IMR-90 (cell line): ENCODE measurements around the gene AMPD2. TPM values are rescaled to one million over a fixed set of nuclear protein-coding genes. Genes with fewer than 3 reads are reported as not detected.

Experiments
- ATAC-seq: fragments of 200-7000 bp; cut with Tn5 transposase; 2 replicates; pipeline ENCODE4 v1.9.1; 2020; ENCODE audit warnings: low read depth, mild to moderate bottlenecking, moderate library complexity
- BruUV-seq: library from RNA; stranded (reverse); fragments of 400-500 nt; replicated peaks from 2 replicates; lab custom pipeline; 2021; lab: Mats Ljungman, UMichigan
- CTCF ChIA-PET: fragments of 300-600 bp; formaldehyde crosslinking; extraction: SDS; loops from one replicate; lab custom pipeline; 2021; ENCODE audit warnings: antibody characterized with exemption; lab: Yijun Ruan, JAX
- POLR2A ChIA-PET: fragments of 300-600 bp; sonication (Branson Sonifier 250); formaldehyde crosslinking; loops from one replicate; lab custom pipeline; 2022; ENCODE audit warnings: antibody characterized with exemption; ENCODE audit not compliant: unreplicated experiment; lab: Charles Lee
- DNase-seq: peaks from one replicate; pipeline ENCODE4 v3.0.0; 2013
- H2AFZ ChIP-seq: replicated peaks from 2 replicates; pipeline ENCODE3; 2013; ENCODE audit warnings: low read length, mild to moderate bottlenecking; ENCODE audit not compliant: poor library complexity
- H2AK5ac ChIP-seq: 2 replicates; pipeline ENCODE4 v1.6.1; 2013; ENCODE audit warnings: low read depth, low read length, inconsistent platforms
- H2AK9ac ChIP-seq: replicated peaks from 2 replicates; pipeline ENCODE3; 2013; ENCODE audit warnings: mild to moderate bottlenecking, low read depth, low read length, moderate library complexity; ENCODE audit not compliant: poor library complexity
- H2BK120ac ChIP-seq: 2 replicates; pipeline ENCODE4 v1.6.1; 2013; ENCODE audit warnings: low read depth, low read length, inconsistent platforms
- H2BK15ac ChIP-seq: 3 replicates; pipeline ENCODE4 v1.6.1; 2013; ENCODE audit warnings: low read depth, low read length, inconsistent platforms
- H2BK20ac ChIP-seq: 2 replicates; pipeline ENCODE4 v1.6.1; 2013; ENCODE audit warnings: low read depth, mild to moderate bottlenecking, inconsistent platforms, low read length, moderate library complexity
- H2BK5ac ChIP-seq: 2 replicates; pipeline ENCODE4 v1.6.1; 2013; ENCODE audit warnings: mild to moderate bottlenecking, low read depth, low read length, inconsistent platforms; ENCODE audit not compliant: poor library complexity, severe bottlenecking
- H3K14ac ChIP-seq: replicated peaks from 2 replicates; pipeline ENCODE4 v1.6.1; 2013; ENCODE audit warnings: low read depth, low read length, inconsistent platforms
- H3K18ac ChIP-seq: 2 replicates; pipeline ENCODE4 v1.6.1; 2013; ENCODE audit warnings: low read depth, low read length, control low read depth
- H3K23ac ChIP-seq: 2 replicates; pipeline ENCODE4 v1.6.1; 2013; ENCODE audit warnings: low read depth, low read length, inconsistent platforms
- H3K27ac ChIP-seq: 2 replicates; pipeline ENCODE4 v1.5.1; 2013; ENCODE audit warnings: mild to moderate bottlenecking, control low read depth, low read length; ENCODE audit not compliant: insufficient read depth
- H3K27me3 ChIP-seq: 2 replicates; pipeline ENCODE4 v1.6.1; 2013; ENCODE audit warnings: low read length; ENCODE audit not compliant: control insufficient read depth, insufficient read depth
- H3K36me3 ChIP-seq: 2 replicates; pipeline ENCODE4 v1.6.1; 2013; ENCODE audit warnings: low read length, mixed read lengths; ENCODE audit not compliant: control insufficient read depth, insufficient read depth
- H3K4ac ChIP-seq: 2 replicates; pipeline ENCODE4 v1.6.1; 2013; ENCODE audit warnings: low read depth, low read length, inconsistent platforms
- H3K4me1 ChIP-seq: 2 replicates; pipeline ENCODE4 v1.6.1; 2013; ENCODE audit warnings: low read length, mixed read lengths; ENCODE audit not compliant: control insufficient read depth, insufficient read depth
- H3K4me2 ChIP-seq: 2 replicates; pipeline ENCODE4 v1.6.1; 2013; ENCODE audit warnings: low read depth, mild to moderate bottlenecking, control low read depth, low read length, moderate library complexity
- H3K4me3 ChIP-seq: 2 replicates; pipeline ENCODE4 v1.5.1; 2013; ENCODE audit warnings: low read depth, mild to moderate bottlenecking, control low read depth, low read length, moderate library complexity; ENCODE audit not compliant: insufficient read depth
- H3K56ac ChIP-seq: 2 replicates; pipeline ENCODE4 v1.6.1; 2013; ENCODE audit warnings: low read length, inconsistent platforms; ENCODE audit not compliant: insufficient read depth; ENCODE audit errors: extremely low read depth
- H3K79me1 ChIP-seq, 2 experiments: 2 replicates each; pipeline ENCODE4 v1.6.1; 2013; ENCODE audit warnings: low read length in 2 of 2, inconsistent platforms in 1 of 2, low read depth in 1 of 2
- H3K9ac ChIP-seq: 2 replicates; pipeline ENCODE4 v1.6.1; 2013; ENCODE audit warnings: low read depth, low read length, control low read depth
- H3K9me1 ChIP-seq: 2 replicates; pipeline ENCODE4 v1.6.1; 2013; ENCODE audit warnings: low read length, inconsistent platforms; ENCODE audit not compliant: insufficient read depth
- H3K9me3 ChIP-seq: 2 replicates; pipeline ENCODE4 v1.6.1; 2013; ENCODE audit warnings: low read length; ENCODE audit not compliant: control insufficient read depth, insufficient read depth
- H4K20me1 ChIP-seq: 2 replicates; pipeline ENCODE4 v1.6.1; 2013; ENCODE audit warnings: low read length, inconsistent platforms; ENCODE audit not compliant: insufficient read depth
- H4K5ac ChIP-seq: 2 replicates; pipeline ENCODE4 v1.6.1; 2013; ENCODE audit warnings: mild to moderate bottlenecking, low read depth, low read length, control low read depth
- H4K8ac ChIP-seq, 2 experiments: 2 replicates each; pipeline ENCODE4 v1.6.1; 2013; ENCODE audit warnings: low read depth in 2 of 2, low read length in 2 of 2, control low read depth in 1 of 2, inconsistent platforms in 1 of 2
- H4K91ac ChIP-seq: 2 replicates; pipeline ENCODE4 v1.6.1; 2013; ENCODE audit warnings: low read depth, low read length, inconsistent platforms; ENCODE audit not compliant: insufficient read depth
- BHLHE40 ChIP-seq: fragments of 150-350 bp; IDR thresholded peaks from 2 replicates; pipeline ENCODE4 v1.6.1; 2016; ENCODE audit warnings: mild to moderate bottlenecking, low read depth, low read length
- CEBPB ChIP-seq: IDR thresholded peaks from 2 replicates; pipeline ENCODE4 v1.6.1; 2012; ENCODE audit warnings: low read depth, low read length, improper control_type of control experiment
- MAFK ChIP-seq: IDR thresholded peaks from 2 replicates; pipeline ENCODE4 v1.6.1; 2012; ENCODE audit warnings: low read depth, low read length, improper control_type of control experiment
- MAZ ChIP-seq: IDR thresholded peaks from 2 replicates; pipeline ENCODE4 v1.6.1; 2012; ENCODE audit warnings: low read depth, mild to moderate bottlenecking, low read length, improper control_type of control experiment, moderate library complexity, borderline replicate concordance
- MXI1 ChIP-seq: IDR thresholded peaks from 2 replicates; pipeline ENCODE4 v1.6.1; 2012; ENCODE audit warnings: low read depth, mild to moderate bottlenecking, low read length, moderate library complexity, borderline replicate concordance
- NFE2L2 ChIP-seq: fragments of 150-350 bp; IDR thresholded peaks from 2 replicates; pipeline ENCODE4 v1.6.1; 2016; ENCODE audit warnings: low read depth, mild to moderate bottlenecking, low read length
- RCOR1 ChIP-seq: IDR thresholded peaks from 2 replicates; pipeline ENCODE4 v1.6.1; 2012; ENCODE audit warnings: mild to moderate bottlenecking, low read length, improper control_type of control experiment; ENCODE audit not compliant: insufficient replicate concordance
- RFX5 ChIP-seq: IDR thresholded peaks from 2 replicates; pipeline ENCODE4 v1.8.0; 2012; ENCODE audit warnings: low read depth, mild to moderate bottlenecking, low read length, moderate library complexity
- SMC3 ChIP-seq: fragments of 150-350 bp; IDR thresholded peaks from 2 replicates; pipeline ENCODE4 v1.6.1; 2016; ENCODE audit warnings: low read depth, mild to moderate bottlenecking, antibody characterized with exemption, low read length, moderate library complexity
- USF2 ChIP-seq: fragments of 150-350 bp; IDR thresholded peaks from 2 replicates; pipeline ENCODE4 v1.6.1; 2017; ENCODE audit warnings: mild to moderate bottlenecking, antibody characterized with exemption, low read length, low read depth
- WGBS, 2 experiments: methylation state at CpG; one replicate each; pipeline versions ENCODE4 v1.1.5 to v1.1.7; 2013; ENCODE audit warnings: missing lambda C conversion rate in 2 of 2; ENCODE audit not compliant: insufficient read length in 1 of 2; ENCODE audit errors: extremely low coverage in 2 of 2; 5-methylcytosine and 5-hydroxymethylcytosine counted together
- dilution Hi-C: fragments of 300-500 bp; cut with HindIII; formaldehyde crosslinking; loops from one replicate; pipeline ENCODE4 v1.14.3; 2018; ENCODE audit warnings: low sequenced_read_pairs; ENCODE audit not compliant: unreplicated experiment
- in situ Hi-C: fragments of 300-500 bp; cut with MboI; formaldehyde crosslinking; loops from 3 replicates; pipeline ENCODE4 v1.14.3; 2019; ENCODE audit warnings: low sequenced_read_pairs, inconsistent platforms, mixed read lengths
- intact Hi-C: fragments of 100-400 bp; cut with micrococcal nuclease; formaldehyde crosslinking; loops from 2 replicates; pipeline ENCODE4 v1.10.0; 2022
- polyA plus RNA-seq, 3 experiments: library from polyadenylated mRNA; depleted of rRNA; stranded (reverse); fragments of >200 nt; gene quantifications; 2 replicates each; pipeline ENCODE4 v1.2.3, GENCODE V29; 2012; ENCODE audit warnings: low replicate concordance in 1 of 3
- total RNA-seq: library from RNA; depleted of rRNA; stranded (reverse); fragments of >200 nt; gene quantifications from 2 replicates; pipeline ENCODE4 v1.2.3, GENCODE V29; 2012
- TF ChIP-seq, protein P1 (sequence below): fragments of 150-350 bp; IDR thresholded peaks from 2 replicates; pipeline ENCODE4 v1.6.1; 2016; ENCODE audit warnings: low read depth, mild to moderate bottlenecking, low read length, moderate library complexity, borderline replicate concordance

The AMPD2 gene
- total and polyA plus RNA-seq, 2 of the 4 experiments (the other 2 are of a cell fraction) = 61.5 to 103 TPM

- H3K14ac ChIP-seq = no peak overlapping the region
- no peak overlapping the region for H3K9ac ChIP-seq
- H3K27me3 ChIP-seq = no peaks in the 10 kb centered on the region
- H3K56ac ChIP-seq = no peak overlapping the region
- peaks cover 10% of the 10 kb centered on the region for H3K4me1 ChIP-seq
- no peak overlapping the region for H3K4ac ChIP-seq
- H2BK15ac ChIP-seq = no peak overlapping the region
- H3K9me1 ChIP-seq = no peaks in the 10 kb centered on the region
- no peak overlapping the region for H2BK20ac ChIP-seq
- no peak overlapping the region for H3K23ac ChIP-seq
- no peak overlapping the region for H3K4me2 ChIP-seq
- ChIA-PET POLR2A (no interaction called here), CTCF (interaction anchor here (0.9 kb wide), 1 partner anchor 348 kb away, joined by 4 read pairs; no protein-coding TSS in a partner anchor)
- H3K27ac ChIP-seq = no peak overlapping the region
- BruUV-seq = no TSS peak
- intact Hi-C loops (no loop called here), in situ Hi-C loops (no loop called here), dilution Hi-C loops (no loop called here)
- H4K91ac ChIP-seq = no peak overlapping the region
- H2AFZ ChIP-seq = no peak overlapping the region
- peaks cover 20 to 28% of the 10 kb centered on the region in 2 experiments; a peak in 3 of 4 replicates for H3K79me1 ChIP-seq
- no peak overlapping the region for H3K4me3 ChIP-seq
- TF ChIP-seq MAZ = no peak
- no peak for TF ChIP-seq CEBPB
- TF ChIP-seq, protein P1, sequence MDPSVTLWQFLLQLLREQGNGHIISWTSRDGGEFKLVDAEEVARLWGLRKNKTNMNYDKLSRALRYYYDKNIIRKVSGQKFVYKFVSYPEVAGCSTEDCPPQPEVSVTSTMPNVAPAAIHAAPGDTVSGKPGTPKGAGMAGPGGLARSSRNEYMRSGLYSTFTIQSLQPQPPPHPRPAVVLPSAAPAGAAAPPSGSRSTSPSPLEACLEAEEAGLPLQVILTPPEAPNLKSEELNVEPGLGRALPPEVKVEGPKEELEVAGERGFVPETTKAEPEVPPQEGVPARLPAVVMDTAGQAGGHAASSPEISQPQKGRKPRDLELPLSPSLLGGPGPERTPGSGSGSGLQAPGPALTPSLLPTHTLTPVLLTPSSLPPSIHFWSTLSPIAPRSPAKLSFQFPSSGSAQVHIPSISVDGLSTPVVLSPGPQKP = no peak
- no peak for TF ChIP-seq BHLHE40
- no peak for TF ChIP-seq MXI1
- no peak for TF ChIP-seq USF2
- TF ChIP-seq SMC3 = no peak
- no peak for TF ChIP-seq RCOR1
- TF ChIP-seq RFX5 = no peak
- no peak for TF ChIP-seq MAFK
- TF ChIP-seq NFE2L2 = no peak
- no peak for ATAC-seq
- no peaks in the 10 kb centered on the region for H3K9me3 ChIP-seq
- WGBS, 2 experiments = 86% methylated on average over 1 of the region's 5 CpGs; no CpG with 5 or more reads in 1 of the 2 experiments
- H4K8ac ChIP-seq = no peak overlapping the region
- no peak for DNase-seq
- H2BK5ac ChIP-seq = no peak overlapping the region
- H2AK5ac ChIP-seq = no peak overlapping the region
- peaks cover 47% of the 10 kb centered on the region for H3K36me3 ChIP-seq
- no peak overlapping the region for H2AK9ac ChIP-seq
- no peak overlapping the region for H2BK120ac ChIP-seq
- H3K18ac ChIP-seq = no peak overlapping the region
- H4K20me1 ChIP-seq = peaks cover 9% of the 10 kb centered on the region
- H4K5ac ChIP-seq = no peak overlapping the region
Observed at GRCh38 chr1:109632671-109633346, 13.2 kb downstream of the AMPD2 start.
